ENCODE measurements around the gene SYNGR3. TPM values are rescaled to one million over a fixed set of nuclear protein-coding genes. Genes with fewer than 3 reads are reported as not detected.

SYNGR3 gene
- total and polyA plus RNA-seq, 2 of the 13 experiments (the other 11 are each of a cell fraction or from before 2014, with no cell fraction given), result 0.97 to 5.7 TPM

GRCh38 chr16:1964506-1965395 is 25.0 kb upstream of the SYNGR3 start, which contains the start of gene RPS2:
Gene RPS2, minus strand, starts transcription at chr16:1964826. Its CDS starts 201 bp downstream, at chr16:1964625.
- DNase-seq (ENCODE audit: low spot score) (peak; percentile 97), ATAC-seq (peak; percentile 61), FAIRE-seq (peak; percentile 90)
- Histone ChIP-seq H3K4me3 (replicated peaks in 1 of 3; ENCODE audit: insufficient read depth in 1 of 3, low read depth in 2 of 3, low read length in 3 of 3) (peak within 1 kb of the TSS; percentile 84 to 94 (median 92)), H3K79me2 (ENCODE audit: insufficient read depth, low read length) (peaks cover 40% of the 10 kb centered on the region), H3K36me3 (replicated peaks in 1 of 2; ENCODE audit: control insufficient read depth in 1 of 2, insufficient read depth in 2 of 2, low read length in 2 of 2) (peaks cover 3 to 19% of the 10 kb centered on the region in 2 experiments; a peak in 3 of 5 replicates), H3K4me2 (ENCODE audit: low read depth, low read length) (peak within 1 kb of the TSS; percentile 100), H3K9ac (ENCODE audit: insufficient read depth, low read depth, low read length) (peak within 1 kb of the TSS; percentile 96), H4K20me1 (ENCODE audit: insufficient read depth, low read length) (peaks cover 34% of the 10 kb centered on the region), H3K4me1 (ENCODE audit: insufficient read depth, low read length) (peaks cover 44% of the 10 kb centered on the region), H3K27ac (ENCODE audit: extremely low read length, insufficient read depth, low read length) (peak within 1 kb of the TSS; percentile 88), H3K9me3 (ENCODE audit: low read length) (no peaks in the 10 kb centered on the region), H2AFZ (ENCODE audit: low read length) (no peak within 1 kb of the TSS), H3K27me3 (ENCODE audit: control insufficient read depth in 1 of 2, insufficient read depth in 2 of 2, low read length in 2 of 2) (no peaks in the 10 kb centered on the region; a peak in 1 of 5 replicates)
- WGBS (ENCODE audit: low lambda C conversion rate), result 0% methylated on average over 5 of the region's 97 CpGs
- ChIA-PET CTCF (ENCODE audit: low intra/inter-chr PET ratio, low total read pairs) (no interaction called here), POLR2A (interaction anchor here (0.5 to 3.1 kb wide), 55 partner anchors 10 to 537 kb away, joined by 3 to 131 read pairs (median 6); partner anchors contain the start of genes ECI1, EME2, FAHD1 and GFER)
- intact Hi-C loops (cut with micrococcal nuclease; ENCODE audit: unreplicated experiment) (no loop called here), in situ Hi-C loops (cut with HindIII; ENCODE audit: extremely low pct_ligation_motif_present, low pct_unique_long_range_greater_than_20kb) (no loop called here)
- BruUV-seq (replicated peaks), result no TSS peak
- TF ChIP-seq ERF (CRISPR knock-in tag; IDR thresholded peaks at IDR 0.05) (peak; percentile 59; the same call in 1 of the 2 replicates), HNRNPUL1 (IDR thresholded peaks at IDR 0.05; ENCODE audit: low read depth, low read length) (no peak), ZNF639 (CRISPR knock-in tag; conservative IDR thresholded peaks at IDR 0.05) (0 out of 2 replicates have a peak, but pooled peaks have one; percentile 43), SYNCRIP (IDR thresholded peaks at IDR 0.05; ENCODE audit: insufficient read depth, low read depth, low read length) (no peak), MLXIP (CRISPR knock-in tag; IDR thresholded peaks at IDR 0.05; ENCODE audit: borderline replicate concordance) (peak; percentile 21; the same call in 1 of the 2 replicates), MNT (IDR thresholded peaks at IDR 0.05) (no peak), RORA (CRISPR knock-in tag; IDR thresholded peaks at IDR 0.05) (0 out of 2 replicates have a peak, but pooled peaks have one; percentile 58), HNF4G (IDR thresholded peaks at IDR 0.05; ENCODE audit: borderline replicate concordance, low read depth, low read length) (no peak), HNF4G (CRISPR knock-in tag; IDR thresholded peaks at IDR 0.05; ENCODE audit: borderline replicate concordance, low read depth) (no peak), PAF1 (CRISPR knock-in tag; IDR thresholded peaks at IDR 0.05) (no peak), ZNF564 (CRISPR knock-in tag; IDR thresholded peaks at IDR 0.05) (peak; percentile 79; the same call in 1 of the 2 replicates), TFDP2 (CRISPR knock-in tag; IDR thresholded peaks at IDR 0.05) (peak; percentile 88), YEATS4 (CRISPR knock-in tag; IDR thresholded peaks at IDR 0.05; ENCODE audit: borderline replicate concordance) (peak; percentile 83), SOX5 (CRISPR knock-in tag; IDR thresholded peaks at IDR 0.05; ENCODE audit: borderline replicate concordance) (no peak), STAT5B (CRISPR knock-in tag; IDR thresholded peaks at IDR 0.05) (no peak), KDM4B (CRISPR knock-in tag; IDR thresholded peaks at IDR 0.05) (peak; percentile 14; the same call in 1 of the 2 replicates), MAFF (IDR thresholded peaks at IDR 0.05; ENCODE audit: low read depth, low read length) (no peak)

All from HepG2 (cell line).